Progenitor cell of endocrine pancreas (in vitro differentiated cells): Measurements from ENCODE around the gene SPSB1. TPM values are rescaled to one million over a fixed set of nuclear protein-coding genes. Genes with fewer than 3 reads are reported as not detected.

ENCODE experiments used
- DNase-seq: peaks from one replicate; pipeline ENCODE4 v3.0.0; 2021; ENCODE audit warnings: low spot score; ENCODE audit not compliant: unreplicated experiment
- H3K27ac Mint-ChIP-seq: 2 replicates; pipeline ENCODE4 v1.8.0; 2021; ENCODE audit warnings: mild to moderate bottlenecking, moderate library complexity, mixed read lengths
- H3K27me3 Mint-ChIP-seq: 2 replicates; pipeline ENCODE4 v1.8.0; 2021; ENCODE audit warnings: mixed read lengths
- H3K36me3 Mint-ChIP-seq: 2 replicates; pipeline ENCODE4 v1.8.0; 2022; ENCODE audit warnings: mixed read lengths; ENCODE audit not compliant: insufficient read depth
- H3K4me1 Mint-ChIP-seq: 2 replicates; pipeline ENCODE4 v1.8.0; 2021; ENCODE audit warnings: low read depth, mixed read lengths
- H3K4me3 Mint-ChIP-seq: 2 replicates; pipeline ENCODE4 v1.8.0; 2021; ENCODE audit warnings: low read depth, mild to moderate bottlenecking, moderate library complexity, mixed read lengths
- H3K9me3 Mint-ChIP-seq: 2 replicates; pipeline ENCODE4 v1.8.0; 2021; ENCODE audit warnings: low read depth, mixed read lengths
- total RNA-seq: library from RNA; stranded (reverse); gene quantifications from 2 replicates; pipeline ENCODE4 v1.2.1, GENCODE V29; 2021
- TF ChIP-seq, protein P1 (sequence below): fragments of 200-600 bp; sonication (generic); IDR thresholded peaks from one replicate; pipeline ENCODE4 v1.5.0; 2021; ENCODE audit warnings: antibody characterized with exemption, mild to moderate bottlenecking; ENCODE audit not compliant: unreplicated experiment

Gene SPSB1
- total RNA-seq, 1 donor from 2014 or later: 6.6 TPM

DNA sequence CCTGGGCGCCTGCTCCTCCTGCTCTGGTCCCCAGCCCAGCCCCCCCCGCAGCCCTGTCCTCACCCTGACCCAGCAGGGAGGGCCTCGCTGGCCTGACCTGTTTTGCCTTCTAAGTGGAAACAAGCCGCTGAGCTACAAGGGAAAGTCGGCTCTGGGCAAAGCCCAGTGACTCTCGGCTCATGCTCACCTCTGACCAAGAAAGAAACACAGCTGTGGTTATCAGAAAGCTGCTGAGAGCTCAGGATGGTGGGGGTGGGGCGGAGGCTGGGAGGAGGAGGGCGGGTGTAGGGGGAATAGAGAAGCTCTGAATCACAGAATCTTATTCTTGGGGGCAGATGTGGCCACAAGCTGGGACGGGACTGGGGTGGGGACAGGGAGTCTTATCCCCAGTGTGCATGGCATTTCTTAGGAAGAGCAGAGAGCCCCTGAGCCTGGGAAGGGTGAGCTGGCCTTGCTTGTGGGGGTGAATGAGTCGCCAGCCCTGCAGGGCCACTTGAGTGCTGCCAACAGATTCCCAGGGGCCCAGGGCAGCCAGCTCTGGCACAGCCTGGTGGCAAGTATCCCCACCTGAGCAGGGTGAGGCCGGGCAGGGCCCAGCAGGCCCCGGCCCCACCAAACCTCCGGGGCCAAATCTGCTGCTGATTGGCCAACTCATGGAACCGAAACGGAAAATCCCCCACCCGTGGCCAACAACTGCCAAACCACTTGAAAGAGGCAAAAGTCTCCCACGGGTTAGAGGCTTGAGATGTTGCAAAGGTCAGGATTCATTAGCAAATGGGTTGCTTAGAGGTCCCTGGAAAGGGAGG lies 120.6 kb downstream of the SPSB1 start:
- Mint-ChIP-seq H3K9me3 (no peaks in the 10 kb centered on the region), H3K36me3 (no peaks in the 10 kb centered on the region), H3K27ac (no peak overlapping the region), H3K4me3 (no peak overlapping the region), H3K27me3 (no peaks in the 10 kb centered on the region), H3K4me1 (peaks cover 8% of the 10 kb centered on the region)
- no peak for DNase-seq
- TF ChIP-seq, protein P1, sequence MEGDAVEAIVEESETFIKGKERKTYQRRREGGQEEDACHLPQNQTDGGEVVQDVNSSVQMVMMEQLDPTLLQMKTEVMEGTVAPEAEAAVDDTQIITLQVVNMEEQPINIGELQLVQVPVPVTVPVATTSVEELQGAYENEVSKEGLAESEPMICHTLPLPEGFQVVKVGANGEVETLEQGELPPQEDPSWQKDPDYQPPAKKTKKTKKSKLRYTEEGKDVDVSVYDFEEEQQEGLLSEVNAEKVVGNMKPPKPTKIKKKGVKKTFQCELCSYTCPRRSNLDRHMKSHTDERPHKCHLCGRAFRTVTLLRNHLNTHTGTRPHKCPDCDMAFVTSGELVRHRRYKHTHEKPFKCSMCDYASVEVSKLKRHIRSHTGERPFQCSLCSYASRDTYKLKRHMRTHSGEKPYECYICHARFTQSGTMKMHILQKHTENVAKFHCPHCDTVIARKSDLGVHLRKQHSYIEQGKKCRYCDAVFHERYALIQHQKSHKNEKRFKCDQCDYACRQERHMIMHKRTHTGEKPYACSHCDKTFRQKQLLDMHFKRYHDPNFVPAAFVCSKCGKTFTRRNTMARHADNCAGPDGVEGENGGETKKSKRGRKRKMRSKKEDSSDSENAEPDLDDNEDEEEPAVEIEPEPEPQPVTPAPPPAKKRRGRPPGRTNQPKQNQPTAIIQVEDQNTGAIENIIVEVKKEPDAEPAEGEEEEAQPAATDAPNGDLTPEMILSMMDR: no peak

DNA sequence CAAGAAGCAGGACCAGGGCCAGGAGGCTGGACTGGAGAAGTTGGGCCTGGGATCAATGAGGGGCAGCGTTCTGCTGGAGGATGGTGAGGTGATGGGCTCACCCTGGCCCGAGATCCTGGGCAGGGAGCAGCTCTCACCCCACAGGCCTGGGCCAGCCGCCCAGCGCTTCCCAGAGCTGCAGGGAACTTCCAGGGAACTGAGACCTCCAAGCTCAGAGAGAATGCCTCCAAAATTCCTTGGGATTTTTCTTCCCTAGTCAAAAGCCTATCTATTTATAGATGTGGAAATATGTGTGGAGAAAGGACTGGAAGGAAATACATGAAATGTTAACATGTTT lies 121.2 kb downstream of the SPSB1 start:
- Mint-ChIP-seq H3K27ac (no peak overlapping the region), H3K4me1 (peaks cover 8% of the 10 kb centered on the region), H3K27me3 (no peaks in the 10 kb centered on the region), H3K9me3 (no peaks in the 10 kb centered on the region), H3K4me3 (no peak overlapping the region), H3K36me3 (no peaks in the 10 kb centered on the region)
- DNase-seq: no peak
- TF ChIP-seq, protein P1: no peak

DNA sequence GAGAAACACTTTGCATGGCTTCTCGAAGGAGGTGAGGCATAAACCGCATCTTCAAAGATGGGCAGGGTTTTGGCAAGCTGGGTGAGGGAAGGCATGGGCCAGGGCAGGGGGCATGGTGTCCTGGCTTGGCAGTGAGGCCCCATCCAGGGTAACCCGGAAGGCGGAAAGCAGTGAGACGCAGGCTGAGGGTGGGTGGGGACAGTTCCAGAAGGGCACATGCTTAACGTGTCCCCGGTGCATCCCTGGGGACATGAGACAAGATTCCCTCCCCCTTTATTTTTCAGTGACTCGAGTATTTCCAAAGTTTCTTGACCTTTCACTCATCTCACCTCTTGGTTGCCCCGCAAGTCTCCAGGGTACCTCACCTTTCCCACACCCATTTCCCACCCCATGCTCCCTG lies 123.8 kb downstream of the SPSB1 start:
- no peaks in the 10 kb centered on the region for H3K27me3 Mint-ChIP-seq
- TF ChIP-seq, protein P1: no peak
- no peaks in the 10 kb centered on the region for H3K36me3 Mint-ChIP-seq
- DNase-seq: no peak
- H3K9me3 Mint-ChIP-seq: no peaks in the 10 kb centered on the region
- peaks cover 8% of the 10 kb centered on the region for H3K4me1 Mint-ChIP-seq
- no peak overlapping the region for H3K4me3 Mint-ChIP-seq
- peak overlapping the region; percentile 33 for H3K27ac Mint-ChIP-seq

DNA sequence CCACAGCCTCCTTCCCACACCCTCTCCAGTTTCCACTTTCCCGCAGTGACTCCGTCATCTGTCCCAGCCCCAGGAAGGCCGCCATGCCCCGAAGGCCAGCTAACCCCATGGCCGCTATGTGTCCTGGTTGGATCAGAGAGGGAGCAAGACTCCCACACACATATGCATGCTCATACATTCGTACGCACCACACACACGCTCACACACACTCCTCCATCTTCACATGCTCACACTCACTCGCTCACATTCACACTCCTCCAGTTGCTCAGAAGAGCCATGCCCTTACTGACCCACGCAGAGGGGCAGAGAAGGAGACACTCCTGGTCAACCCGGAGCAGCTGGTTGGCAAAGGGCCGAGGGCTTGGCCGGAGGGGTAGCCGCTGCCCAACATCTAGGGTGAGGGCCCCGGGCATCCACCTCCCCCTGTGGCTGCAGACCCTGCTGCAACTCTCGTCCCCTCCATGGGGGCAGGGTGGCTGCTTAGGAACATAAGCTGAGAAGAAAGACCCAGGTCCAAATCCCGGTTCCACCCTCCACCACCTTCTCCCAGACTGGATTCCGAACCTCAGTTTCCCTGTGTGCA lies 124.3 kb downstream of the SPSB1 start:
- no peak overlapping the region for H3K4me3 Mint-ChIP-seq
- no peaks in the 10 kb centered on the region for H3K36me3 Mint-ChIP-seq
- H3K9me3 Mint-ChIP-seq: no peaks in the 10 kb centered on the region
- peaks cover 8% of the 10 kb centered on the region for H3K4me1 Mint-ChIP-seq
- no peaks in the 10 kb centered on the region for H3K27me3 Mint-ChIP-seq
- DNase-seq: no peak
- TF ChIP-seq, protein P1: no peak
- no peak overlapping the region for H3K27ac Mint-ChIP-seq

DNA sequence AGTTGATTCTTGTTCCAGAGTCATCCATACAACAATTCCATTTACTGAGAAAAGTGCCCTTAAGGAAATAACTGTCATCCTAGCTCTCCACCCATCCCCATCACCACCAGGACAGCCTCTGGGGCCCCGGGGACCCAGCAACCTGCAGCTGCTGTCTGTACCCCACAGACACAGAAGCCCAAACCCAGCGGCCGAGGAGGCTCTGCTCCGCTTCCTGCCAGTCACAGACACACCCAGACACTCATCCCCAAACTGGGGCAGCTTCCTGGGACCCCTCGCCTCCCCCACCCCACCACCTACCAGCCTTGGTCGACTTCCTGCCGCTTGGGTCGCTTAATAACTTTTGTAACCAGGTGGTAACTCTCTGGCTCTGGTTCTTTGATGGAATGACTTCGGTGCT lies 125.0 kb downstream of the SPSB1 start:
- Mint-ChIP-seq H3K27me3 (peaks cover under 1% of the 10 kb centered on the region), H3K9me3 (no peaks in the 10 kb centered on the region), H3K27ac (peak overlapping the region; percentile 87), H3K4me1 (peaks cover 6% of the 10 kb centered on the region), H3K4me3 (no peak overlapping the region), H3K36me3 (no peaks in the 10 kb centered on the region)
- TF ChIP-seq, protein P1: no peak
- DNase-seq: no peak
